HepG2 (cell line): ENCODE results near the gene TRIO. TPM values are rescaled to one million over a fixed set of nuclear protein-coding genes. Genes with fewer than 3 reads are reported as not detected.

ENCODE experiments used
- ATAC-seq: fragments of 200-7000 bp; cut with Tn5 transposase; 3 replicates; pipeline ENCODE4 v1.9.1; 2020; ENCODE audit warnings: mild to moderate bottlenecking, moderate library complexity
- BruUV-seq: library from RNA; stranded (reverse); fragments of 400-500 nt; replicated peaks from 2 replicates; lab custom pipeline; 2021; lab: Mats Ljungman, UMichigan
- CTCF ChIA-PET: fragments of 300-600 bp; formaldehyde crosslinking; extraction: SDS; loops from one replicate; lab custom pipeline; 2021; ENCODE audit warnings: low total read pairs, inconsistent platforms, low intra/inter-chr PET ratio; lab: Yijun Ruan, JAX
- POLR2A ChIA-PET: fragments of 350-600 bp; sonication (Branson Sonifier 250); formaldehyde crosslinking; loops from one replicate; lab custom pipeline; 2020; ENCODE audit warnings: antibody characterized with exemption, inconsistent platforms; lab: Yijun Ruan, JAX
- DNase-seq: peaks from one replicate; pipeline ENCODE4 v3.0.0-alpha.2; 2015; ENCODE audit warnings: low spot score
- FAIRE-seq: peaks from 3 replicates; lab custom pipeline; 2011; peaks lifted over from hg19 to GRCh38; lab: Jason Lieb, UNC
- H2AFZ ChIP-seq: one replicate; pipeline ENCODE4 v1.6.1; 2011; ENCODE audit warnings: low read length, inconsistent platforms
- H3K27ac ChIP-seq: fragments of 300-600 bp; 3 replicates; pipeline ENCODE4 v1.8.0; 2011; ENCODE audit warnings: mixed run types, mild to moderate bottlenecking, mixed read lengths, low read length, inconsistent platforms; ENCODE audit not compliant: insufficient read depth; ENCODE audit errors: extremely low read length
- H3K27me3 ChIP-seq, 2 experiments: fragments of 200-600 bp in 1 of 2; 2 replicates in 1 of 2; 3 replicates in 1 of 2; pipeline versions ENCODE4 v1.6.0 to v1.8.0; 2011; ENCODE audit warnings: low read length in 2 of 2, mild to moderate bottlenecking in 2 of 2, moderate library complexity in 2 of 2, inconsistent platforms in 1 of 2; ENCODE audit not compliant: insufficient read depth in 2 of 2, control insufficient read depth in 1 of 2
- H3K36me3 ChIP-seq, 2 experiments: fragments of 200-600 bp in 1 of 2; replicated peaks in 1 of 2; 2 replicates in 1 of 2; 3 replicates in 1 of 2; pipeline versions ENCODE4 v1.5.1 to v1.8.0; 2011; ENCODE audit warnings: low read length in 2 of 2, inconsistent platforms in 1 of 2; ENCODE audit not compliant: insufficient read depth in 2 of 2, control insufficient read depth in 1 of 2
- H3K4me1 ChIP-seq: 2 replicates; pipeline ENCODE4 v1.5.1; 2012; ENCODE audit warnings: low read length, inconsistent platforms; ENCODE audit not compliant: insufficient read depth
- H3K4me2 ChIP-seq: 2 replicates; pipeline ENCODE4 v1.6.0; 2011; ENCODE audit warnings: low read depth, low read length, inconsistent platforms
- H3K4me3 ChIP-seq, 3 experiments: fragments of 200-600 bp in 1 of 3; sonication (generic), shearing (Covaris generic) in 1 of 3; replicated peaks in 1 of 3; 2 replicates each; pipeline ENCODE4 v1.5.1; 2011 to 2016; ENCODE audit warnings: low read length in 3 of 3, inconsistent platforms in 2 of 3, low read depth in 2 of 3, mild to moderate bottlenecking in 2 of 3, control low read depth in 1 of 3, mixed read lengths in 1 of 3; ENCODE audit not compliant: insufficient read depth in 1 of 3
- H3K79me2 ChIP-seq: one replicate; pipeline ENCODE4 v1.6.1; 2011; ENCODE audit warnings: low read length, inconsistent platforms; ENCODE audit not compliant: insufficient read depth
- H3K9ac ChIP-seq: 2 replicates; pipeline ENCODE4 v1.6.0; 2011; ENCODE audit warnings: mild to moderate bottlenecking, low read depth, low read length, inconsistent platforms; ENCODE audit not compliant: insufficient read depth
- H3K9me3 ChIP-seq: 2 replicates; pipeline ENCODE4 v1.5.1; 2012; ENCODE audit warnings: mild to moderate bottlenecking, low read length
- H4K20me1 ChIP-seq: 2 replicates; pipeline ENCODE4 v1.6.0; 2011; ENCODE audit warnings: inconsistent platforms, mild to moderate bottlenecking, low read length, moderate library complexity; ENCODE audit not compliant: insufficient read depth
- FUBP1 ChIP-seq: sonication (generic); formaldehyde crosslinking; IDR thresholded peaks from 2 replicates; pipeline ENCODE4 v1.5.1; 2020; ENCODE audit warnings: missing genetic modification reagents, mild to moderate bottlenecking, borderline replicate concordance
- KLF15 ChIP-seq: sonication (generic); formaldehyde crosslinking; IDR thresholded peaks from 2 replicates; pipeline ENCODE4 v1.8.1; 2023; ENCODE audit warnings: borderline replicate concordance, mild to moderate bottlenecking, inconsistent platforms, missing genetic modification reagents, mixed read lengths
- MTA3 ChIP-seq: sonication (generic); formaldehyde crosslinking; IDR thresholded peaks from 2 replicates; pipeline ENCODE4 v1.4.0; 2020; ENCODE audit warnings: missing genetic modification reagents
- PHF21A ChIP-seq: sonication (generic); formaldehyde crosslinking; IDR thresholded peaks from 2 replicates; pipeline ENCODE4 v1.5.0; 2020; ENCODE audit warnings: mild to moderate bottlenecking, missing genetic modification reagents
- PRDM10 ChIP-seq: sonication (generic); formaldehyde crosslinking; IDR thresholded peaks from 2 replicates; pipeline ENCODE4 v1.4.0; 2020; ENCODE audit warnings: low read depth, missing genetic modification reagents
- PRPF4 ChIP-seq: fragments of 200-400 bp; formaldehyde crosslinking; IDR thresholded peaks from 2 replicates; pipeline ENCODE4 v1.6.1; 2016; ENCODE audit warnings: low read length, low read depth; ENCODE audit not compliant: poor library complexity, severe bottlenecking
- RAD21 ChIP-seq: fragments of 450-650 bp; formaldehyde crosslinking; IDR thresholded peaks from 2 replicates; pipeline ENCODE4 v1.5.0; 2020; ENCODE audit warnings: mild to moderate bottlenecking
- ZNF263 ChIP-seq: sonication (generic); formaldehyde crosslinking; IDR thresholded peaks from 2 replicates; pipeline ENCODE4 v1.4.0; 2020; ENCODE audit warnings: missing genetic modification reagents
- ZNF460 ChIP-seq: sonication (generic); formaldehyde crosslinking; IDR thresholded peaks from 2 replicates; pipeline ENCODE4 v1.5.1; 2020; ENCODE audit warnings: missing genetic modification reagents, mild to moderate bottlenecking, borderline replicate concordance
- ZNF747 ChIP-seq: sonication (generic); formaldehyde crosslinking; IDR thresholded peaks from 2 replicates; pipeline ENCODE4 v1.8.1; 2023; ENCODE audit warnings: missing genetic modification reagents, mild to moderate bottlenecking, borderline replicate concordance
- ZNF800 ChIP-seq: sonication (generic); formaldehyde crosslinking; IDR thresholded peaks from 2 replicates; pipeline ENCODE4 v1.4.0; 2020; ENCODE audit warnings: missing genetic modification reagents
- ZSCAN29 ChIP-seq: sonication (generic); formaldehyde crosslinking; conservative IDR thresholded peaks from 2 replicates; pipeline ENCODE4 v1.4.0; 2020; ENCODE audit warnings: mild to moderate bottlenecking, missing genetic modification reagents
- WGBS: methylation state at CpG from one replicate; pipeline ENCODE4 v1.1.6; 2017; ENCODE audit warnings: low lambda C conversion rate; 5-methylcytosine and 5-hydroxymethylcytosine counted together
- in situ Hi-C: cut with HindIII; loops from 2 replicates; pipeline ENCODE4 v1.10.0; 2017; ENCODE audit warnings: low pct_unique_long_range_greater_than_20kb; ENCODE audit not compliant: extremely low pct_ligation_motif_present
- intact Hi-C: fragments of 100-400 bp; cut with micrococcal nuclease; formaldehyde crosslinking; loops from one replicate; pipeline ENCODE4 v1.10.0; 2022; ENCODE audit not compliant: unreplicated experiment
- polyA plus RNA-seq, 8 experiments: library from polyadenylated mRNA; depleted of rRNA in 3 of 8; stranded (reverse) in 7 of 8; unstranded in 1 of 8; fragments of >200 nt; fragmentation: Illumina TruSeq in 4 of 8; extraction: Trizol in 4 of 8; gene quantifications; 2 replicates each; pipeline versions ENCODE4 v1.2.1 to v1.2.3, GENCODE V29; 2011 to 2016; ENCODE audit warnings: low read depth in 4 of 8, missing spikeins in 1 of 8, mixed read lengths in 1 of 8; ENCODE audit not compliant: insufficient read depth in 1 of 8
- total RNA-seq, 5 experiments: library from RNA; depleted of rRNA; stranded (reverse); fragments of >200 nt; fragmentation: Illumina TruSeq; extraction: Trizol; gene quantifications; 2 replicates each; pipeline ENCODE4 v1.2.3, GENCODE V29; 2016; ENCODE audit warnings: low read depth in 1 of 5

The TRIO gene
- total and polyA plus RNA-seq, 2 of the 13 experiments (the other 11 are each of a cell fraction or from before 2014, with no cell fraction given): 45.2 to 45.9 TPM

- no peaks in the 10 kb centered on the region for H4K20me1 ChIP-seq
- ChIA-PET POLR2A (no interaction called here), CTCF (no interaction called here)
- H3K27me3 ChIP-seq: peaks cover 0 to 4% of the 10 kb centered on the region in 2 experiments; a peak in 1 of 5 replicates
- H2AFZ ChIP-seq: no peak overlapping the region
- in situ Hi-C loops: no loop called here
- H3K79me2 ChIP-seq: no peaks in the 10 kb centered on the region
- no peak overlapping the region for H3K4me2 ChIP-seq
- H3K27ac ChIP-seq: no peak overlapping the region
- ATAC-seq (no peak), FAIRE-seq (no peak)
- H3K9me3 ChIP-seq: no peaks in the 10 kb centered on the region
- no peaks in the 10 kb centered on the region for H3K36me3 ChIP-seq
- no peaks in the 10 kb centered on the region for H3K4me1 ChIP-seq
- H3K4me3 ChIP-seq: no peak overlapping the region
- H3K9ac ChIP-seq: no peak overlapping the region
- TF ChIP-seq MTA3 (CRISPR knock-in tag) (no peak), ZSCAN29 (CRISPR knock-in tag) (no peak), ZNF800 (CRISPR knock-in tag) (no peak), PRPF4 (no peak), PRDM10 (CRISPR knock-in tag) (no peak), ZNF747 (no peak), ZNF263 (CRISPR knock-in tag) (no peak), PHF21A (CRISPR knock-in tag) (no peak), KLF15 (CRISPR knock-in tag) (no peak), RAD21 (CRISPR knock-in tag) (no peak), FUBP1 (CRISPR knock-in tag) (no peak), ZNF460 (CRISPR knock-in tag) (no peak)
- TF ChIP-seq, all 625 proteins: peak for 0
- 48% methylated on average over 6 of the region's 6 CpGs for WGBS
- no peak for DNase-seq
- intact Hi-C loops: no loop called here
- no TSS peak for BruUV-seq
These were observed 385.0 kb downstream of the TRIO start for GRCh38 chr5:14528115-14528514.
